Smooth muscle cell (in vitro differentiated cells): ENCODE data around the gene MPZL3. TPM values are rescaled to one million over a fixed set of nuclear protein-coding genes. Genes with fewer than 3 reads are reported as not detected.

ENCODE experiments used
- DNase-seq: peaks from one replicate; lab custom pipeline; 2025; ENCODE audit not compliant: unreplicated experiment; lab: John Stamatoyannopoulos, UW
- H2AFZ ChIP-seq: fragments of 200-600 bp; sonication (generic); 2 replicates; pipeline ENCODE4 v1.6.0; 2016; ENCODE audit warnings: antibody characterized with exemption, low read depth, mild to moderate bottlenecking
- H3F3A ChIP-seq: fragments of 200-600 bp; sonication (generic); 2 replicates; pipeline ENCODE4 v1.6.0; 2017; ENCODE audit warnings: antibody characterized with exemption, low read depth
- H3K27ac ChIP-seq: fragments of 200-600 bp; sonication (generic); 2 replicates; pipeline ENCODE4 v1.5.1; 2016; ENCODE audit warnings: low read depth, mild to moderate bottlenecking
- H3K27me3 ChIP-seq: fragments of 200-600 bp; sonication (generic); 2 replicates; pipeline ENCODE4 v1.6.1; 2016; ENCODE audit warnings: low read depth, mild to moderate bottlenecking
- H3K36me3 ChIP-seq: fragments of 200-600 bp; sonication (generic); 2 replicates; pipeline ENCODE4 v1.5.1; 2016; ENCODE audit warnings: low read depth
- H3K4me1 ChIP-seq: fragments of 200-600 bp; sonication (generic); 2 replicates; pipeline ENCODE4 v1.5.1; 2016; ENCODE audit warnings: low read depth
- H3K4me2 ChIP-seq: fragments of 200-600 bp; sonication (generic); 2 replicates; pipeline ENCODE4 v1.6.0; 2016; ENCODE audit warnings: mild to moderate bottlenecking
- H3K4me3 ChIP-seq: fragments of 200-600 bp; sonication (generic); 2 replicates; pipeline ENCODE4 v1.5.1; 2016; ENCODE audit warnings: mild to moderate bottlenecking
- H3K79me2 ChIP-seq: fragments of 200-600 bp; sonication (generic); 2 replicates; pipeline ENCODE4 v1.6.0; 2016; ENCODE audit warnings: low read depth, mild to moderate bottlenecking
- H3K9ac ChIP-seq: fragments of 200-600 bp; sonication (generic); 2 replicates; pipeline ENCODE4 v1.6.0; 2016; ENCODE audit warnings: low read depth
- H3K9me3 ChIP-seq: fragments of 200-600 bp; sonication (generic); replicated peaks from 2 replicates; pipeline ENCODE4 v1.5.1; 2016; ENCODE audit warnings: low read depth
- H4K20me1 ChIP-seq: fragments of 200-600 bp; sonication (generic); 2 replicates; pipeline ENCODE4 v1.6.0; 2016; ENCODE audit warnings: low read depth
- WGBS: methylation state at CpG from one replicate; pipeline ENCODE4 v1.1.7; 2016; ENCODE audit warnings: low lambda C conversion rate; 5-methylcytosine and 5-hydroxymethylcytosine counted together
- polyA plus RNA-seq: library from polyadenylated mRNA; unstranded; fragments of >200 nt; fragmentation: Nextera tagmentation; extraction: Ambion mirVana; gene quantifications from 2 replicates; pipeline ENCODE4 v1.2.1, GENCODE V29; 2016
- total RNA-seq: library from RNA; depleted of rRNA; stranded (reverse); fragments of >200 nt; gene quantifications from 2 replicates; pipeline ENCODE4 v1.2.3, GENCODE V29; 2014
- TF ChIP-seq, protein P1 (sequence below): fragments of 200-600 bp; sonication (generic); IDR thresholded peaks from 2 replicates; pipeline ENCODE4 v1.5.1; 2017; ENCODE audit warnings: borderline replicate concordance, mild to moderate bottlenecking, antibody characterized with exemption; ENCODE audit not compliant: insufficient read depth, poor library complexity, severe bottlenecking

MPZL3 gene
- total and polyA plus RNA-seq, 2 experiments from 2014 or later, result 1.7 to 9.0 TPM

DNA sequence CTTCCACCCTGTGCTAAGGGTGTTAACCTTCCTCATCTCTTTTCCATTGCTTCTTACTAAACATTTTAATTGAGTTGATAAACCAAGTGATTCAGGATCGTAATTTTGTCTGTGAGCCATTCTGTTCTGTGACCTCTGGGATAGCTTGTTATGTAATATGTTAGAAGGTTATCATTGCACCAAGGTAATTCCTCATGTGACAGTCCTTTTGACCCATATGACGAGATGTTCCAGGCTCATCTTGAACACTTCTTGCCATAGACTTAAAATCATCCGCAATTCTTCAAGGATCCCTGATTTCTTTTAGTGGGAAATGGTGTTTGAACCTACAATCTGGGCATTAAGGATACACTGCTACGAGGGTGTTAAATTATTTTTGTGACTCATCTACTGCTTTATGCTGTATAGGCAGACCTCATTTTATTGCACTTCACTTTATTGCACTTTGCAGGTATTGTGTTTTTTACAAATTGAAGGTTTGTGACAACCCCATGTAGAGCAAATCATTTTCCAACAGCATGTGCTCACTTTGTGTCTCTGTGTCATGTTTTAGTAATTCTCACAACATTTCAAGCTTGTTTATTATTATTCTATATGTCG lies 31.0 kb upstream of the MPZL3 start:
- no peak overlapping the region for H3K9ac ChIP-seq
- no peak overlapping the region for H2AFZ ChIP-seq
- no peak for DNase-seq
- H3K4me2 ChIP-seq, result no peak overlapping the region
- no peaks in the 10 kb centered on the region for H3K79me2 ChIP-seq
- H3K27ac ChIP-seq, result no peak overlapping the region
- no peaks in the 10 kb centered on the region for H4K20me1 ChIP-seq
- TF ChIP-seq, protein P1, sequence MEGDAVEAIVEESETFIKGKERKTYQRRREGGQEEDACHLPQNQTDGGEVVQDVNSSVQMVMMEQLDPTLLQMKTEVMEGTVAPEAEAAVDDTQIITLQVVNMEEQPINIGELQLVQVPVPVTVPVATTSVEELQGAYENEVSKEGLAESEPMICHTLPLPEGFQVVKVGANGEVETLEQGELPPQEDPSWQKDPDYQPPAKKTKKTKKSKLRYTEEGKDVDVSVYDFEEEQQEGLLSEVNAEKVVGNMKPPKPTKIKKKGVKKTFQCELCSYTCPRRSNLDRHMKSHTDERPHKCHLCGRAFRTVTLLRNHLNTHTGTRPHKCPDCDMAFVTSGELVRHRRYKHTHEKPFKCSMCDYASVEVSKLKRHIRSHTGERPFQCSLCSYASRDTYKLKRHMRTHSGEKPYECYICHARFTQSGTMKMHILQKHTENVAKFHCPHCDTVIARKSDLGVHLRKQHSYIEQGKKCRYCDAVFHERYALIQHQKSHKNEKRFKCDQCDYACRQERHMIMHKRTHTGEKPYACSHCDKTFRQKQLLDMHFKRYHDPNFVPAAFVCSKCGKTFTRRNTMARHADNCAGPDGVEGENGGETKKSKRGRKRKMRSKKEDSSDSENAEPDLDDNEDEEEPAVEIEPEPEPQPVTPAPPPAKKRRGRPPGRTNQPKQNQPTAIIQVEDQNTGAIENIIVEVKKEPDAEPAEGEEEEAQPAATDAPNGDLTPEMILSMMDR, result no peak
- WGBS, result 79% methylated on average over 5 of the region's 5 CpGs
- no peak overlapping the region for H3K4me3 ChIP-seq
- no peaks in the 10 kb centered on the region for H3F3A ChIP-seq
- no peaks in the 10 kb centered on the region for H3K36me3 ChIP-seq
- no peaks in the 10 kb centered on the region for H3K4me1 ChIP-seq
- H3K9me3 ChIP-seq, result no peaks in the 10 kb centered on the region
- peaks cover 10% of the 10 kb centered on the region for H3K27me3 ChIP-seq

DNA sequence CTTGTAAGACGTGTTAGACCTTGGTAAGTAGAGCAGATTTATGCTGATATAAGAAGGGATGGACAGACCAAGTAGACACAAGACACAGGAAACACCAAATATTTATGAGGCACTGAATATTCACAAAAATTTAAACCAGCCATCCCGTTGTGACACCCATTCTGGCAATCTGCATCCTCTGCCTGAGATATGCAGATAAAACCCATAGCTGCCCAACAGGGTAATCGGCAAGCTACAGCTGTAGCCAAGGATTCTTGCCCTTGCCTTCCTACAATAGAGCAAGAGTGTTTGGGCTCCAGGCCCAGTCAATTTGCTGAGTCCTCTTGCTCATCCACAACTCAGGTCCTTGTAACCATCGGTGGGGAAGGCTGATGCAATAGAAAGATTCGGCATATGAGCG lies 30.4 kb upstream of the MPZL3 start:
- Histone ChIP-seq H3K9me3 (no peaks in the 10 kb centered on the region), H2AFZ (no peak overlapping the region), H3K4me3 (no peak overlapping the region), H3F3A (no peaks in the 10 kb centered on the region), H3K4me2 (no peak overlapping the region), H3K4me1 (no peaks in the 10 kb centered on the region), H3K27ac (no peak overlapping the region), H3K27me3 (peaks cover 6% of the 10 kb centered on the region), H3K9ac (no peak overlapping the region), H3K36me3 (no peaks in the 10 kb centered on the region), H4K20me1 (no peaks in the 10 kb centered on the region), H3K79me2 (no peaks in the 10 kb centered on the region)
- no peak for DNase-seq
- TF ChIP-seq, protein P1, result no peak
- WGBS, result 71% methylated on average over 6 of the region's 6 CpGs

DNA sequence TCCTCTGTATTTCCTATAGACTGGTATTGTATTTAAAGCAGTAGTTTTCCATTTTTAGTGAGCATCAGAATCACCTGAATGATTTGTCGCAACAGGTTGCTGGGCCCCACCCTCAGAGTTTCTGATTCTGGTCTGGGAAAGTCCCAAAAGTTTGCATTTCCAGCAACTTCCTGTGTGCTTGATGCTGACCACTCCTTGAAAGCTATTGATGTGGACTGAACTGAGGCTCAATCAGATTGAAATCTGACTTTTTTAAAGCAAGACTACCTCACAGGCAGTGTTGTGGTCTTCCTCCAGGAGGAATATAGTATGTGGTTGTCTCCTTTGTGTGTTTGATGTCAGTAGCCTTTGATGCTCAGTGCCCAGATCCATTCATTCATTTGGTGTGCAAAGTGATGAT lies 29.1 kb upstream of the MPZL3 start:
- peaks cover 6% of the 10 kb centered on the region for H3K27me3 ChIP-seq
- no peaks in the 10 kb centered on the region for H3K36me3 ChIP-seq
- H3K4me3 ChIP-seq, result no peak overlapping the region
- WGBS, result 89% methylated on average over 1 of the region's 1 CpG
- no peaks in the 10 kb centered on the region for H3K79me2 ChIP-seq
- DNase-seq, result no peak
- H3K4me2 ChIP-seq, result no peak overlapping the region
- H3K27ac ChIP-seq, result no peak overlapping the region
- TF ChIP-seq, protein P1, result no peak
- no peaks in the 10 kb centered on the region for H3F3A ChIP-seq
- H2AFZ ChIP-seq, result no peak overlapping the region
- H3K9me3 ChIP-seq, result no peaks in the 10 kb centered on the region
- no peaks in the 10 kb centered on the region for H3K4me1 ChIP-seq
- H4K20me1 ChIP-seq, result no peaks in the 10 kb centered on the region
- H3K9ac ChIP-seq, result no peak overlapping the region

DNA sequence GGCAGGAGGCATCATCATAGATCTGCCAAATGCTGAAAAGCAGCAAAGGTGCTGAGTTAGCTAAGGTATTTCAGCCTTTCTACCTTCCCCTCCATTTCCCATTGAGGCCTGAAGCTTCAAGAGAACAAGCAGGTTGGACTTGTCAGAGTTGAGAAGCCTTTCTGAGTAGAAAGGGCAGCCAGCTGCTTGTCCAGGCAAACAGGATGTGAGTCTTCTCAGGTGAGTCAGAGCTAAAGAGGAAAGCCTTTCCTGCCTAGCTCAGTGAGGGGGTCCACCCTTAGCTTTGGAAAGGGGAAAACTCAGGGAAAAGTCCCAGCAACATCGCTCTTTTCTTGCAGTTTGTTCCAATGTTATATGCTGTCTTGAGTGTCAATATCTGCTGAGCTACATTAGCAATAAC lies 25.1 kb upstream of the MPZL3 start:
- no peak for DNase-seq
- no peaks in the 10 kb centered on the region for H4K20me1 ChIP-seq
- H3K9ac ChIP-seq, result no peak overlapping the region
- no peak overlapping the region for H2AFZ ChIP-seq
- H3K4me1 ChIP-seq, result peaks cover 6% of the 10 kb centered on the region
- peaks cover 13% of the 10 kb centered on the region for H3K27me3 ChIP-seq
- H3K36me3 ChIP-seq, result no peaks in the 10 kb centered on the region
- no peaks in the 10 kb centered on the region for H3F3A ChIP-seq
- H3K79me2 ChIP-seq, result no peaks in the 10 kb centered on the region
- H3K4me3 ChIP-seq, result no peak overlapping the region
- no peaks in the 10 kb centered on the region for H3K9me3 ChIP-seq
- TF ChIP-seq, protein P1, result no peak
- 100% methylated on average over 1 of the region's 1 CpG for WGBS
- no peak overlapping the region for H3K4me2 ChIP-seq
- H3K27ac ChIP-seq, result peak overlapping the region; percentile 60
